Ishikawa (cell line): ENCODE data around the gene BID.

Experiments
- CEBPB ChIP-seq: IDR thresholded peaks from 2 replicates; pipeline ENCODE4 v1.6.1; 2012
- CREB1 ChIP-seq: IDR thresholded peaks from 2 replicates; pipeline ENCODE4 v1.6.1; 2012; ENCODE audit warnings: low read depth
- EGR1 ChIP-seq: IDR thresholded peaks from 2 replicates; pipeline ENCODE4 v1.6.1; 2012
- EP300 ChIP-seq: IDR thresholded peaks from 2 replicates; pipeline ENCODE4 v1.6.1; 2012; ENCODE audit warnings: borderline replicate concordance
- FOXM1 ChIP-seq: IDR thresholded peaks from 2 replicates; pipeline ENCODE4 v1.6.1; 2012; ENCODE audit warnings: low read depth, borderline replicate concordance
- MAX ChIP-seq: IDR thresholded peaks from 2 replicates; pipeline ENCODE4 v1.6.1; 2012
- NFIC ChIP-seq: IDR thresholded peaks from 2 replicates; pipeline ENCODE4 v1.6.1; 2012
- RAD21 ChIP-seq: IDR thresholded peaks from 2 replicates; pipeline ENCODE4 v1.6.1; 2012; ENCODE audit warnings: low read depth
- REST ChIP-seq: IDR thresholded peaks from 2 replicates; pipeline ENCODE4 v1.6.1; 2012; ENCODE audit warnings: low read depth, mild to moderate bottlenecking
- TAF1 ChIP-seq: IDR thresholded peaks from 2 replicates; pipeline ENCODE4 v1.6.1; 2012; ENCODE audit warnings: low read depth, mild to moderate bottlenecking
- TCF12 ChIP-seq: IDR thresholded peaks from 2 replicates; pipeline ENCODE4 v1.6.1; 2012; ENCODE audit warnings: low read depth
- TEAD4 ChIP-seq: IDR thresholded peaks from 2 replicates; pipeline ENCODE4 v1.6.1; 2012
- USF1 ChIP-seq: IDR thresholded peaks from 2 replicates; pipeline ENCODE4 v1.6.1; 2012
- YY1 ChIP-seq: IDR thresholded peaks from 2 replicates; pipeline ENCODE4 v1.6.1; 2012; ENCODE audit warnings: low read depth
- ZBTB7A ChIP-seq: IDR thresholded peaks from 2 replicates; pipeline ENCODE4 v1.6.1; 2012; ENCODE audit warnings: low read depth

Gene BID

GRCh38 chr22:17775781-17776465 is 1.7 kb upstream of the BID start:
- TF ChIP-seq FOXM1 = no peak
- no peak for TF ChIP-seq REST
- TF ChIP-seq NFIC = no peak
- TF ChIP-seq RAD21 = no peak
- no peak for TF ChIP-seq ZBTB7A
- TF ChIP-seq CREB1 = no peak
- TF ChIP-seq MAX = no peak
- no peak for TF ChIP-seq TEAD4
- TF ChIP-seq YY1 = no peak
- TF ChIP-seq EGR1 = no peak
- TF ChIP-seq TCF12 = no peak
- TF ChIP-seq CEBPB = no peak
- no peak for TF ChIP-seq EP300
- no peak for TF ChIP-seq USF1
- no peak for TF ChIP-seq TAF1

GRCh38 chr22:17774926-17775685 is 837 bp upstream of the BID start:
- no peak for TF ChIP-seq CREB1
- TF ChIP-seq EGR1 = no peak

- no peak for TF ChIP-seq EP300
- peak; percentile 56; the same call in 1 of the 2 replicates for TF ChIP-seq USF1
- TF ChIP-seq MAX = peak; percentile 60
These were observed 563 bp downstream of the BID start for GRCh38 chr22:17773606-17774205.

GRCh38 chr22:17772958-17773605 is 1.2 kb downstream of the BID start:
- no peak for TF ChIP-seq CEBPB
- TF ChIP-seq MAX = peak; percentile 38; the same call in 1 of the 2 replicates
- peak; percentile 76 for TF ChIP-seq EGR1
- peak; percentile 87 for TF ChIP-seq TEAD4

- TF ChIP-seq NFIC = peak; percentile 49
- no peak for TF ChIP-seq CREB1
These were observed 1.9 kb downstream of the BID start for GRCh38 chr22:17772249-17772957.

GRCh38 chr22:17770180-17771077 is 3.8 kb downstream of the BID start:
- TF ChIP-seq MAX = no peak
- no peak for TF ChIP-seq YY1
- no peak for TF ChIP-seq TEAD4
- no peak for TF ChIP-seq CEBPB
- no peak for TF ChIP-seq TAF1
- TF ChIP-seq EGR1 = no peak

- TF ChIP-seq MAX = no peak
- TF ChIP-seq NFIC = no peak
- no peak for TF ChIP-seq CREB1
- peak; percentile 36; the same call in 1 of the 2 replicates for TF ChIP-seq USF1
These were observed 4.6 kb downstream of the BID start for GRCh38 chr22:17769716-17770082.
